Inflammatory macrophage treated with lipopolysaccharide for 1 hour (primary cell): ENCODE data around the gene CATSPERB.
"Not testable (repeated sequence)": the region's sequence is repeated elsewhere in the genome, so short reads cannot be mapped to it uniquely, and the experiment has no call there.

Source experiments
- DNase-seq, 2 donors: peaks; one replicate each; pipeline ENCODE4 v3.0.0-alpha.2; 2020 to 2022

Gene CATSPERB

DNA sequence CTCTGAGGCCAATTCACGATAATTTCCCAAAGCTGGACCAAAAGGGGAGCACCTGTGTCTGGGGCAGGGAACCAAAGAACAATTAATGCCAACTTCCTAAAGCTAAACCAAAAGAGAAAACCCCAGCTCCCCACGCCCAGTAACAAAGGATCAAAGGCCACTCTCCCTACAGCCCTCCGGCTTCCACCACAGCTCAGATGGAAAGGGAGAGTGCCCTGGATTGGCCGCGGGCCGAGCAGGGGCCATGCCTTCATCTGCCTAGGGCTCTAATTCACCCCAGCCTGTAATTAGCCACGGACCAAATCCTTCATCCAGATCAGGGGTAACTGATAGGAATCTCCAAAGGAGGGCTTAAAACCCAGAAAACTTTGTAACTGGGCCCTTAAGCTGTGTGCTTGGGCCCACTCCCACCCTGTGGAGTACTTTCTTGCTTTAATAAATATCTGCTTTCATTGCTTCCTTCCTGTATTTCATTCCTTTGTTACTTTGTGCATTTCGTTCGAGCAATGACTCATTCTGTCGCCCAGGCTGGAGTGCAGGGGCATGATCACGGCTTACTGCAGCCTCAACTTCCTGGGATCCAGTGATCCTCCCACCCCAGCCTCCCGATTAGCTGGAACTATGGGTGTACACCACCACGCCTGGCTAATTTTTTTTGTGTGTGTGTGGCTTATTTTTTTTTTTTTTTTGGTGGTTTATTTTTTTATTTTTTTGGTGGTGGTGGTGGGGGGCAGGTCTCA, 156.2 kb downstream of the CATSPERB start:
- DNase-seq: no peak

DNA sequence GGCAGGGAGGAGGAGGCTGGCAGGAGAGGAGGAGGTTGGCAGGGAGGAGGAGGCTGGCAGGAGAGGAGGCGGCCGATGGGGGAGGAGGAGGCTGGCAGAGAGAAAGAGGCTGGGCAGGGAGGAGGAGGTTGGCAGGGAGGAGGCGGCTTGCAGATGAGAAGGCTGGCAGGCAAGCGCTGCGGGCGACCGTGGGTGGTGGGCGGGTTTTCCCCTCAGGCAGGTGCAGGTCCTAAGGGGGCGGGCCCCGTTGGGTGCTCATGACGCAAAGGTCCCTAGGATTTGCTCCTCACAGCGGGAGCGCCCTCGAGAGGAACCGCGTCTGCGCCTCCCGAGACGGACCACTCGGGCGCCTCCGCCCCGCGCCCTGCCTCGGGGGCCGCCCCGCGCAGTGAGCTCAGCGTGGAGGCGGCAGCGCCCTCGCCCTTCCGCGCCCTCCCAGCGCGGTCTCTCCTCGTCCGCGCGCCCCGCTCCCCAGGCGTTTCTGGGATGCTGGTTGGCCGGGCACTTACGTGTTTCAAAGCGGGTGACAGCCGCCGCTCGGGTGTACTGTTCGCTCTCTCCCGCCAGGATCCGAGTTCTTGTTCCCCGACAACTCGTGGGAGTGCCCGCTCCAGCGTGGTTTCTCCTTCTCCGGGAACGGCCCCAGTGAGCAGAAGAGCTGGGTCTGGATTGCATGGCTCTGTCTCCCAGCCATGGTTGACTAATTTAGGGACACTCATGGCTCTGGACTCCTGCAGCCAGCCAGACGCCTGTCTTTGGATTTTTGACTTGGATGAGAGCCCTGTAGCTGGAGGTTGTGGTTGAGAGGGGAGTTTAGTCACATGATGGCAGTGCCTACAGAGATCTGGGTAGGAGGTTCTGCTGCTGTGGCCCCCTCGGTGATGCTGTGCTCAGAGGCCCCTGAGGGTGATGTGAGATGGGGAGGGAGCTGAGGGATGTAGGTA, 157.7 kb downstream of the CATSPERB start:
- peak; percentile 34 to 38 for DNase-seq

DNA sequence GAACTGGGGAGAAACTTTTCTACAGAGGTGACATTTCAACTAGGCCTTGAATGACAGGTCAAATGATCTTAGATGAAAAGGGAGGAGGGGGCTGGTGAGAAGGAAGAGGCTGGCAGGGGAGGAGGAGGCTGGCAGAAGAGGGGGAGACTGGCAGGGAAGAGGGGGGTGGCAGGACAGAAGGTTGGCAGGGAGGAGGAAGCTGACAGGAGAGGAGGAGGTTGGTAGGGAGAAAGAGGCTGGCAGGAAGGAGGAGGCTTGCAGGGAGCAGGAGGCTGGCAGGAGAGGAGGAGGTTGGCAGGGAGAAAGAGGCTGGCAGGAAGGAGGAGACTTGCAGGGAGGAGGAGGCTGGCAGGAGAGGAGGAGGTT, 158.4 kb downstream of the CATSPERB start:
- no peak for DNase-seq

DNA sequence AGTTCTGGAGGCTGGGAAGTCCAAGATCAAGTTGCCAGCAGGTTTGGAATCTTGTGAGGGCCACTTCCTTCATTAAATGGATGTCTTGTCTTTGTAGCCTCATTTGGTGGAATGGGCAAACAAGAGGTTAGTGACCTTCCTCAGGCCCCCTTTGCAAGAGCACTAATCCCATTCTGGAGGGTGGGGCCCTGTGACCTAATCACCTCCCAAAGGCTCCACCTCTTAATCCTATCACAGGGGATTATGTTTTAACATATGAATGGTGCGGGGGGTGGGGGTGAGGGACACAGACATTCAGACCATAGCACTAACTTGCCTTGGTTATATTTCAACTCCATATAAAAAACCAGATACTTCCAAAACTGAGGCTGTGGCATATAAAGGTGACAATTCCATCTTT, 161.9 kb downstream of the CATSPERB start:
- no peak for DNase-seq

DNA sequence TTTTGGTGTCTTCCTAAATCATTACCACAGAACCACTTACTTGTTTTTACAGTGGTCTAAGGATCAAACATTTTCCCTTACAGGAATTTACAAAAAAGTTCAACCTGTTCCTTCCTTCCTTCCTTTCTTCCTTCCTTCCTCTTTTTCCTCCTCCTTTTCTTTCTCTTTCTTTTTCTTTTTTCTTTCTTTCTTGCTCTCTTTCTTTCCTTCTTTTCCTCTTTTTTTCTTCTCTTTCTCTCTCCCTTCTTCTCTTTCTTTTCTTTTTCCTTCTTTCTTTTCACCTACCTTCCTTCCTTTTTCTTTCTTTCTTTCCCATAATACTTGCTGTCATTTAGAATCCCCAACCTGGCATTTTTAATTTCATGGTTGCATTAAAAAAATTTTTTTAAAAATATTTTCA, 162.6 kb downstream of the CATSPERB start:
- no peak for DNase-seq

DNA sequence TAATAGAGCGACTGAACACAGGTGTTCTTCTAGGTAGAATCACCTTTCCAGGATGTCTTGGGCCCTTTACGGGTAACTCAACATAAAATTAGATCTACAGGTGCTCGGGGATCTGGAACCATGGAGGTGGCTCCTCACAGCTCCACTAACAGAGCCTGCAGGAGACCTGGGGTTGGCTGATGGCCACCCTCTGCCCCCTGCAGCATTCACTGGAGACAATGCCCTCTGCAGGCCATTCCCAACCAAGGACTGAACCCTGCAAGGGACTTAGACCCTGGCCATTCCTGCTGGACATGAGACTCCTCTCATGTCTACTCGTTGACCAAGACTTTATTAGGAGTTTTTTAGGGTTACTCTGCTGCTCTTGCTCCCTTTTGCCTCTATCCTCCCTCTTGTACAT, 163.3 kb downstream of the CATSPERB start:
- no peak for DNase-seq

DNA sequence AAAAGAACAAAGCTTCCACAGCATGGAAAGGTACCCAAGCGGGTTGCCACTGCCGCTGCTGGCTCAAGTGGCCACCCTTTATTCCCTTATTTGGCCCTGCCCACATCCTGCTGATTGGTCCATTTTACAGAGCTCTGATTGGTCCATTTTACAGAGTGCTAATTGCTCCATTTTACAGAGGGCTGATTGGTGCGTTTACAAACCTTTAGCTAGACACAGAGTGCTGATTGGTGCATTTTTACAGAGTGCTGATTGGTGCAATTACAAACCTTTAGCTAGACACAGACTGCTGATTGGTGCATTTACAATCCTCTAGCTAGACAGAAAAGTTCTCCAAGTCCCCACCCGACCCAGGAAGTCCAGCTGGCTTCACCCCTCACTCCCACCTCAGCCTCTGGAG, 164.1 kb downstream of the CATSPERB start:
- not testable (repeated sequence) for DNase-seq

DNA sequence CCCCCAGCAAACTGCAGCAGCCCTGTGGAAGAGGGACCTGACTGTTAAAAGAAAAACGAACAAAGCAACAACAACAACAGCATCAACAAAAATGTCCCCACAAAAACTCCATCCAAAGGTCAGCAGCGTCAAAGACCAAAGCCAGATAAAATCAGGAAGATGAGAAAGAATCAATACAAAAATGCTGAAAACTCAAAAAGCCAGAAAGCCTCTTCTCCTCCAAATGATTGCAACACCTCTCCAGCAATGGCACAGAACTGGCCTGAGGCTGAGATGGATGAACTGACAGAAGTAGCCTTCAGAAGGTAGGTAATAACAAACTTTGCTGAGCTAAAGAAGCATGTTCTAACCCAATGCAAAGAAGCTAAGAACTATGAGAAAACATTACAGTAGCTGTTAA, 176.4 kb downstream of the CATSPERB start:
- DNase-seq: no peak

DNA sequence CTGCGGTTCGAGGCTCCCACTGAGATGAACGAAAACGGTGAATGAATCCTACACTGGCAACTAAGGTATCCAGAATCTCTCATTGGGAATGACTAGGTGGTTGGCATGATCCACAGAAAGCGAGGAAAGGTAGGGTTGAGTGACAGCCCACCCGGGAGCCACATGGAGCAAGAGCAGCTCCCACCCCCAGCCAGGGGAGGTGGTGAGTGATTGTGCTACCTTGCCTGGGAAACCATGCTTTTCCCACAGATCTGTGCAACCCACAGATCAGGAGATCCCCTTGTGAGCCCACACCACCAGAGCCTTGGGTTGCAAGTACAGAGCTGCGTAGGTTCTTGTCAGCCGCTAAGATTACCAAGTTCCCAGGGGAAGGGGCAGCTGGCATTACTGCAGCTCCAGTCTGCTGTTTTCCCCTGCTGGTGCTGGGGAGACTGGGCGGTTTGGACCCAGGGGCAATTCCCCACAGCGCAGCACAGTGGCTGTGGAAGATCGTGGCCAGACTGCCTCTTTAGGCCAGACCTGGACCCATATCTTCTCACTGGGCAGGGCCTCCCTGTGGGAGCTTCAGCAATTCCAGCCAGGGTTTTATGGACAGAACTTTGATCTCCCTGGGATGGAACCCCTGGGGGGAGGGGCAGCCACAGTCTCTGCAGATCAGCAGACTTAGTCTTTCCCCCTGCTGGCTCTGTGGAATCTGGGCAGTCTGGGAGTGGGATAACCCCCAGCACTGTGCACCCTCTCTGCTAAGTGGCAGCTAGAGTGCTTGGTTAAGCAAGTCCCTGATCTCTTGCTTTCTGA, 177.2 kb downstream of the CATSPERB start:
- DNase-seq: no peak

DNA sequence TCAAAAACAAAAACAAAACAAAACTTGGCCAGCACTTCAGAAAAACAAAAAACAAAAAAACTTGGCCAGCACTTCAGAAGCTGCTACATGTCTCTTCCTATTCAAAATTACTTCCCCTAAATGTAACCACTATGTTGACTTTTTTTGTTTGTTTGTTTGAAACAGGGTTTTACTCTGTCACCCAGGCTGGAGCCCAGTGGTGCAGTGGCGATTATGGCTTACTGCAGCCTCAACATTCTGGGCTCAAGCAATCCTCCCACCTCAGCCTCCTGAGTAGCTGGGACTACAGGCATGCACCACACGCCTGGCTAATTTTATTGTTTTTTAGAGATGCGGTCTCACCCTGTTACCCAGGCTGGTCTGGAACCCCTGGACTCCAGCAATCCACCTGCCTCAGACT, 183.8 kb downstream of the CATSPERB start:
- DNase-seq: no peak

DNA sequence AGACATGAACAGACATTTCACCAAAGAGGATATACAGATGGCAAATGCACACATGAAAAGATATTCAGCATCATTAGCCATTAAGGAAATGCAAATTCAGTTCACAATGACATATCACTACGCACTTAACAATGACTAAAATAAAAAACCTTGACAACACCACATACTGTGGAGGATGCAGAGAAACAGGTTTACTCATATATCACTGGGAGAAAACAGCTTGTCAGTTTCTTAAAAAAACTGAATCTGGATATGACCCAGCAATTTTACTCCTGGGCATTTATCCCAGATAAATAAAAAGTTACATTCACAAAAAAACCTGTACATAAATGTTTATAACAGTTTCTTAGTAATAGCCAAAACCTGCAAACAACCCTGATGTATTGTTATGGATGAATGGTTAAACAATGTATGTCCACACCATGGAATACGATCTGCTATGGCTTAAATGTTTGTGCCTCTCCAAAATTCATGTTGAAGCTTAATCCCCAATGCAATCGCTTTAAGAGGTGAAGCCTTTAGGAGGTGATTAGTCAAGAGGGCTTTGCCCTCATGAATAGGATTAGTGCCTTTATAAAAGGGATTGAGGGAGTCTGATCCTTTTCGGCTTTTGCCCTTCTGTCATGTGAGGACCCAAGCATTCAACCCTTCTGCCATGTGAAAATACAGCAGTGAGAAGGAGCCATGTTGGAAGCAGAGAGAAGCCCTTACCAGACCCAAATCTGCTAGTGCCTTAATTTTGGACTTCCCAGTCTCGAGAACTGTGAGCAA, 185.8 kb downstream of the CATSPERB start:
- no peak for DNase-seq

DNA sequence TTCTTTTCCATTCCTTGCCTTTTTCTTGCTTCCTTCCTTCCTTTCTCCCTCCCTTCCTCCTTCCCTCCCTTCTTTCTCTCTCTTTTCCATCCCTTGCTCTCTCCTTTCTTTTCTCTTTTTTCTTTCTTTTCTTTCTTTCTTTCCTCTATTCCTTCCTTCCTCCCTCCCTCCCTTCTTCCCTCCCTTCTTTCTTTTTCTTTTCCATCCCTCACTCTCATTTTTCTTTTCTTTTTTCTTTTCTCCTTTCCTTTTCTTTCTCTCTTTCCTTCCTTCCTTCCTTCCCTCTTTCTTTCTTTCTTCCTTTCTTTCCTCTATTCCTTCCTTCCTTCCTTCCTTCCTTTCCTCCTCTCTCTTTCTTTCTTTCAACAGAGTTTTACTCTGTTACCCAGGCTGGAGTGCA, 186.7 kb downstream of the CATSPERB start:
- DNase-seq: no peak

DNA sequence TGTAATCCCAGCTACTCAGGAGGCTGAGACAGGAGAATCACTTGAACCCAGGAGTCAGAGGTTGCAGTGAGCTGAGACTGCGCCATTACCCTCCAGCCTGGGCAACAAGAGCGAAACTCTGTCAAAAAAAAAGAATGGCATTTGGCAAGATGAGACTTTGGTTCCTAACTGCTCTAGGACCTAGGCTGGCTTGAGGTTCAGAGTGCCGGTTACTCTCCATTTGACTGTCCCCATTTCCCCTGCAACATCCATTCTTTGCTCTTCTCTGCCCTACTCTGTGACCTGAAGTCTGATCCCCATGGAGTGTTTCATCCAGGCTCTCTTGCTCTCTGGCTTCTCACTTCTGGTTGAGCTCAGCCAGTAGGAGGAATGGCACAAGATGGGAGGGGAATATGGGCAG, 195.6 kb downstream of the CATSPERB start:
- no peak for DNase-seq

DNA sequence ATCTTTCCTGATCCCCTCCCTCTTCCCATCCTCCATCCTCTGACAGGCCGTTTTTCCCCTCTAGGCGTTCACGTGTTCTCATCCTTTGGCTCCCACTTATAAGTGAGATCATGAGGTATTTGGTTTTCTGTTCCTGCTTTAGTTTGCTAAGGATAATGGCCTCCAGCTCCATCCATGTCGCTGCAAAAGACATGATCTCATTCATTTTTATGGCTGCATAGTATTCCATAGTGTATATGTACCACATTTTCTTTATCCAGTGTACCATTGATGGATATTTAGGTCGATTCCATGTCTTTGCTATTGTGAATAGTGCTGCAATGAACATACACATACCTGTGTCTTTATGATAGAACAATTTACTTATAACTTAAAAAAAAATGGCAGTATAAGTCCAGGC, 197.8 kb downstream of the CATSPERB start:
- not testable (repeated sequence) for DNase-seq

DNA sequence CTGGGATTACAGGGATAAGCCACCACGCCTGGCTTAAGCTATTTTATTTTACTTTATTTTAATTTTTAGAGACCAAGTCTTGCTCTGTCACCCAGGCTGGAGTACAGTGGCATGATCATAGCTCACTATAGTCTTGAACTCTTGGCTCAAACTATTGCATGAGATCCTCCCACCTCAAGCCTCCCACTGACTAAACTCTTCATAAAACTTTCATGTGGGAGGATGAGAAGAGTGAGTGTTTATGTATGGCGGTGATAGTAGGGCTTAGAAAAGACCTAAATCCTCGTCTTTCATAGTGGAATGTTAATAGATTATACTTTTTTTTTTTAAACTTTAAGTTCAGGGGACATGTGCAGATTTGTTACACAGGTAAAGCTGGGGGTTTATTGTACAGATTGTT, 198.3 kb downstream of the CATSPERB start:
- DNase-seq: no peak
